ENCODE results near the gene EVPL. TPM values are rescaled to one million over a fixed set of nuclear protein-coding genes. Genes with fewer than 3 reads are reported as not detected.

EVPL gene
- total RNA-seq: 28.3 TPM

GRCh38 chr17:76027159-76027839 is at the start of gene EVPL:
Gene EVPL (minus strand): TSS chr17:76027306. CDS start chr17:76027198, 108 bp downstream.

GRCh38 chr17:76074390-76075363 is 47.6 kb upstream of the EVPL start, which contains the start of gene GALR2:
Gene GALR2 (plus strand): TSS chr17:76074781. CDS start chr17:76074884, 103 bp downstream.

GRCh38 chr17:76072148-76072858 is 45.2 kb upstream of the EVPL start, which contains the start of gene SRP68:
Gene SRP68 (minus strand): TSS chr17:76072517. CDS start chr17:76072491, 26 bp downstream.

GRCh38 chr17:76000755-76001521 is 26.2 kb downstream of the EVPL start, which contains the start of gene CDK3:
Gene CDK3 (plus strand): TSS chr17:76000855. CDS start chr17:76001426, 571 bp downstream.

GRCh38 chr17:75978938-75979704 is 48.0 kb downstream of the EVPL start, which contains the start of the genes ACOX1 and TEN1:
Gene ACOX1 (minus strand): TSS chr17:75979166. CDS start chr17:75979073, 93 bp downstream.
Gene TEN1 (plus strand): TSS chr17:75979240. CDS start chr17:75986193, 6,953 bp downstream.

Other genes starting within 250 kb of the EVPL start
- 60.3 TPM for gene UNK, start 242.5 kb downstream of the EVPL start, total RNA-seq
- gene UNC13D, start 182.9 kb downstream of the EVPL start, total RNA-seq: 12.6 TPM
- 38.6 TPM for gene WBP2, start 172.0 kb downstream of the EVPL start, total RNA-seq
- gene TRIM47, start 148.7 kb downstream of the EVPL start, total RNA-seq: 25.9 TPM
- 23.2 TPM for gene TRIM65, start 130.4 kb downstream of the EVPL start, total RNA-seq
- 61.1 TPM for gene MRPL38, start 122.4 kb downstream of the EVPL start, total RNA-seq
- 16.5 TPM for gene FBF1, start 86.3 kb downstream of the EVPL start, total RNA-seq
- 56.1 TPM for gene ACOX1, start 48.1 kb downstream of the EVPL start, total RNA-seq
- 24.6 TPM for gene TEN1, start 48.1 kb downstream of the EVPL start, total RNA-seq
- gene CDK3, start 26.5 kb downstream of the EVPL start, total RNA-seq: 7.3 TPM
- 52.5 TPM for gene SRP68, start 45.2 kb upstream of the EVPL start, total RNA-seq
- 0.12 TPM for gene GALR2, start 47.5 kb upstream of the EVPL start, total RNA-seq
- gene ZACN, start 51.9 kb upstream of the EVPL start, total RNA-seq: not detected
- 142 TPM for gene EXOC7, start 76.5 kb upstream of the EVPL start, total RNA-seq
- 21.6 TPM for gene FOXJ1, start 113.9 kb upstream of the EVPL start, total RNA-seq
- gene RNF157, start 213.2 kb upstream of the EVPL start, total RNA-seq: 13.4 TPM
- 15.1 TPM for gene UBALD2, start 238.0 kb upstream of the EVPL start, total RNA-seq